Stimulated activated CD4-positive, alpha-beta T cell treated with anti-CD3 and anti-CD28 coated beads, Interleukin-2, amount 100 ng/mL, for 48 hours (primary cell): ENCODE data around the gene HEPACAM.

Source experiments
- DNase-seq, 2 donors: peaks; one replicate each; pipeline ENCODE4 v3.0.0-alpha.2; 2020

HEPACAM gene

DNA sequence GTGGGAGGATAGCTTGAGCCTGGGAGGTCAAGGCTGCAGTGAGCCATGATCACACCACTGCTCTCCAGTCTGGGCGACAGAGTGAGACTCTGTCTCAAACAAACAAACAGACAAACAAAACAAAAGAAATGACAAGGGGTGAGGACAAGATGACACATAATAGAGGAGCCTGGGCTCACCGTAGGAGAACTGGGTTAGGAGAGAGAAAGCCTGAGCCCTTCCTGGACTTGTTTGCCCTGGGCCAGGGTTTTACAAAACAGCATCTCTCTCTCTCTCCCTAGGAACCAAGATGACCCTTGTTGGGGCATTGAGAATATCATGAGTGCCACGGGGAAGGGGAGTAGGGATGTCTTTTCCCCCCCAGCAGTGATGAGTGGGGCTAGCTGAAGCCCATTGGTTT is 54.9 kb downstream of the HEPACAM start:
- DNase-seq, result no peak

DNA sequence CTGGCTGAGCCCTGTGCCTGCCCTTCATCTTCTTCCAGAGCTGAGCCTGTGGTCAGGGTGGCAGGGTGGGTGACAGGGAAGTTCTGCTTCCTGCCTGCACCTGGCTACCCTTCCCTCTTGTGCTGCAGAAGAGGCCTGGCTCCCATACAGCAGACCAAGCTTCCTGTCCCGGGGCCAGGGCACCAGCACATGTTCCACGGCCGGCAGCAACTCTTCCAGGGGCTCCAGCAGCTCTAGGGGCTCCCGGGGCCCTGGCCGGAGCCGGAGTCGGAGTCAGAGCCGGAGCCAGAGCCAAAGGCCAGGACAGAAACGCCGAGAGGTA is 55.6 kb downstream of the HEPACAM start:
- DNase-seq, result no peak

- DNase-seq, result no peak
These were observed 56.2 kb downstream of the HEPACAM start for GRCh38 chr11:124879493-124880289.

GRCh38 chr11:124878759-124879492 is 56.9 kb downstream of the HEPACAM start:
- DNase-seq, result no peak

DNA sequence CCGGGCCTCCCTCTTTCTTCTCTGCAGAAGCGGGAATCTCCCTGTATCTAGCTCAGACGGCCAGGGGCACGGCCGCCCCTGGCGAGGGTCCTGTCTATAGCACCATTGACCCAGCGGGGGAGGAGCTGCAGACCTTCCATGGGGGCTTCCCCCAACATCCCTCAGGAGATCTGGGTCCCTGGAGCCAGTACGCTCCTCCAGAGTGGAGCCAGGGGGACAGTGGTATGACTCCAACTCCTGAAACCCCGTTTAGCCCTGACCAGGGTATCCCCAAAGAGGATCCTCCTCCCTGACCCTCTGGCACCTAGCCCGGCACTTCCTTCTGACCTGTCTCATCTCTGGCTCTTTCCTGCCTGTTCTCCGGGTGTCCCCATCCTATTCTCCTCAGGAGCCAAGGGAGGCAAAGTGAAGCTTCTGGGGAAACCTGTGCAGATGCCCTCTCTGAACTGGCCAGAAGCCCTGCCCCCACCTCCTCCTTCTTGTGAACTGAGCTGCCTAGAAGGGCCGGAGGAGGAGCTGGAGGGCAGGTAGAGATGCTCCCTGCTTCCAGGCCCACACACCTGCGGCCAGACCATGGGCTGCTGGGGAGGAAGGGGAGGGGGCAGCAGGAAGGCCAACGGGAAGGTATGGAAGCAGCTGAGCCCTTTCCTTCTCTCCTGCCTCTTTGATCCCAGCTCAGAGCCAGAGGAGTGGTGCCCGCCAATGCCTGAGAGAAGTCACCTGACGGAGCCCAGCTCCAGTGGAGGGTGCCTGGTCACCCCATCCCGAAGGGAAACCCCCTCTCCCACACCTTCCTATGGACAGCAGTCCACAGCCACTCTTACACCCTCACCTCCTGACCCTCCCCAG is 57.7 kb downstream of the HEPACAM start:
- DNase-seq, result no peak

GRCh38 chr11:124877631-124877909 is 58.3 kb downstream of the HEPACAM start:
- no peak for DNase-seq

DNA sequence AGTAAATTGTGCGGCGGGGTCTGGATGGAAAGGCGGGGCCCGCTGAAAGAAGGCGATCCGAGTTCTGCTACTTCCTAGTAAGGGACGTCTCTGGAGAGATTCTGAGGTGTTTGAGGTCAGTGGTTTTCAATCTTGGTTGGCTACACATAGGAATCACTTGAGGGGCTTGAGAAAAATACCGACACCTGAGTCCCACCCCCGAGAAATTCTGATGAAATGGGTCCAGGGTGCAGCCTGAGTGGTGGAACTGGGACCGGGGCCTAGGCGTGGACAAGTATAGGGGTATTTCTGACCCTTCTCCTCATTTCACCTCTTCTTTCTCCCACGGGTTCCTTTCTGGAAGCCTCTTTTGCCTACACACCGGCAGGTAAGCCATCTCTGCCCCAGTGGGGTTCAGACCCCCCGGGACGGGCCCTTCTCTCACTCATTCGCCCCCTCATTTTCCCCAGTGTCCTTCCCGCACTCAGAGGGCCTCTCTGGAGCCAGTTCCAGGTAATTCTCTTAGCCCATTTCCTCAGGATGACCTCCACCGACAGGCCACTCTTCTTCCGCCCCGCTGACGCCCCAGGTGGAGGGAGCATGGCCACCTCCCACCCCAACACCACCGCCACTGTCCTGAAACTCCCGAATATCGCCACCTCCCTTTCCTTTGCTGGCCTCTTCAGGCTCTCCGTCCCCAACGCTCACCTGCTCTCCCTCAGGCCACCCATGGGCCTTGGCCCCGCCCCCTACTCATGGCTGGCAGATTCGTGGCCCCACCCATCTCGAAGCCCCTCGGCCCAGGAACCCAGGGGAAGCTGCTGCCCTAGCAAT is 58.8 kb downstream of the HEPACAM start:
- no peak for DNase-seq

- DNase-seq, result peak; percentile 64 to 70
These were observed 59.7 kb downstream of the HEPACAM start for GRCh38 chr11:124875943-124876817.

DNA sequence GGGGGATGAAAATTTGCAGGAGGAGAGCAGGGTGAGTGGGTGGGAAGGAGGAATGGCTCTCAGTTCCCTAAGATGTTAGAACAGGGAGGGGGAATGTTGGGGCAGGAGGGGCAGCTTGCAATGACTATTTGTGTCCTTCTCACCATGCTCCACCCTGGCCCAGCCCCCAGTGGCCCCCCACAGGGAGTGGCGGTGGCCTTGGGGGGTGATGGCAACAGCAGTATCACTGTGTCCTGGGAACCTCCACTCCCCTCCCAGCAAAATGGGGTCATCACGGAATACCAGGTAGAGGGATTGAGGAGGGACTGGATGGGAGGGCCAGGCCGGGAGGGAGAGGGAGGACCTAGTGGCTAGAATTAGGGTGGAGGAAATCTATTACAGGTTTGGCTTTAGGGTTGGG is 60.4 kb downstream of the HEPACAM start:
- DNase-seq, result no peak

GRCh38 chr11:124874571-124875255 is 61.1 kb downstream of the HEPACAM start:
- no peak for DNase-seq

DNA sequence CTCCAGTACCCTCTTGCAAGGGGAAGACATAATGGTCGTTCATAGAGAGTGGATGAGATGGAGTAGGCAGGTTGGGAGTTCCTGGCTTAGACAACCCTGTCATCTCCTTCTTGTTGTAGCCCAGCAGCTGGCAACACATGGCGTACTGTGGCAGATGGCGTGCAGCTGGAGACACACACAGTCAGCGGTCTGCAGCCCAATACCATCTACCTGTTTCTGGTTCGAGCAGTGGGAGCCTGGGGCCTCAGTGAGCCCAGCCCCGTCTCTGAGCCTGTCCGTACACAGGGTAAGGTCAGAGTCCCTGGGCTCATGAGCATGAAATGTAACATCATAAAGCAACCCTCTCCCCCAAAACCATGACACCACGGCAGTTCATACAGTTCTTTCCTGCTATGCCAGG is 61.9 kb downstream of the HEPACAM start:
- DNase-seq, result no peak

DNA sequence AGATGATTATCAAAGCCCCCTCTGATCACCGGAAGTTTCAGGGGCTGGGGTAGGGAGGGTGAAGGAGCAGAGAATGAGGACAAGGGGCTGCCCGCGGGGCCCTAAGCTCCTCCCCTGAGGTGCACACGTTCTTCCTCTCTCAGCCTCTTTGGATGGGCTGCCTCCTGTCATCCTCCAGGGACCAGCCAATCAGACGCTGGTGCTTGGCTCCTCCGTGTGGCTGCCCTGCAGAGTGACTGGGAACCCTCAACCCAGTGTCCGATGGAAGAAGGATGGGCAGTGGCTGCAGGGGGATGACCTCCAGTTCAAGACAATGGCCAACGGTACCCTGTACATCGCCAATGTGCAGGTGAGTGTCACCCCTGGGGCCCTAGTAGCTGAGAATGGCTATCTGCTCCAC is 63.1 kb downstream of the HEPACAM start:
- no peak for DNase-seq

- no peak for DNase-seq
These were observed 63.6 kb downstream of the HEPACAM start for GRCh38 chr11:124872280-124872679.

- DNase-seq, result no peak
These were observed 65.4 kb downstream of the HEPACAM start for GRCh38 chr11:124870430-124870829.

- no peak for DNase-seq
These were observed 65.9 kb downstream of the HEPACAM start for GRCh38 chr11:124869856-124870387.

- no peak for DNase-seq
These were observed 66.5 kb downstream of the HEPACAM start for GRCh38 chr11:124869331-124869730.
